A673 (cell line): Measurements from ENCODE around the gene ARCN1. TPM values are rescaled to one million over a fixed set of nuclear protein-coding genes. Genes with fewer than 3 reads are reported as not detected.
"Not testable (repeated sequence)": the region's sequence is repeated elsewhere in the genome, so short reads cannot be mapped to it uniquely, and the experiment has no call there.

ENCODE experiments used
- BruUV-seq: library from RNA; stranded (reverse); fragments of 400-500 nt; replicated peaks from 2 replicates; lab custom pipeline; 2021; lab: Mats Ljungman, UMichigan
- CTCF ChIA-PET: fragments of 300-600 bp; sonication (Branson Sonifier 250); formaldehyde crosslinking; loops from one replicate; lab custom pipeline; 2022; ENCODE audit warnings: antibody characterized with exemption; lab: Charles Lee
- POLR2A ChIA-PET: fragments of 300-600 bp; sonication (Branson Sonifier 250); formaldehyde crosslinking; loops from one replicate; lab custom pipeline; 2022; ENCODE audit warnings: antibody characterized with exemption; ENCODE audit not compliant: low non-redundant PET; lab: Charles Lee
- DNase-seq: peaks from one replicate; pipeline ENCODE4 v3.0.0-alpha.2; 2015; ENCODE audit warnings: low spot score
- H3K27ac ChIP-seq: fragments of 200-600 bp; sonication (generic); 2 replicates; pipeline ENCODE4 v1.5.1; 2016; ENCODE audit warnings: mixed run types, low read depth, mild to moderate bottlenecking, mixed read lengths, antibody characterized with exemption, low read length; ENCODE audit not compliant: poor library complexity, severe bottlenecking
- H3K27me3 ChIP-seq: fragments of 200-600 bp; sonication (generic); replicated peaks from 2 replicates; pipeline ENCODE4 v1.6.1; 2017; ENCODE audit warnings: mixed run types, low read depth, mild to moderate bottlenecking, mixed read lengths, antibody characterized with exemption, low read length; ENCODE audit not compliant: insufficient read depth, poor library complexity
- H3K36me3 ChIP-seq: fragments of 200-600 bp; sonication (generic); 2 replicates; pipeline ENCODE4 v1.6.1; 2016; ENCODE audit warnings: mixed run types, mild to moderate bottlenecking, mixed read lengths, antibody characterized with exemption, low read length; ENCODE audit not compliant: insufficient read depth, poor library complexity, severe bottlenecking
- H3K4me1 ChIP-seq: fragments of 200-600 bp; sonication (generic); 2 replicates; pipeline ENCODE4 v1.6.1; 2017; ENCODE audit warnings: mixed run types, mild to moderate bottlenecking, mixed read lengths, antibody characterized with exemption, low read length; ENCODE audit not compliant: insufficient read depth, poor library complexity, severe bottlenecking
- H3K4me3 ChIP-seq: fragments of 200-600 bp; sonication (generic); 2 replicates; pipeline ENCODE4 v1.5.1; 2016; ENCODE audit warnings: low read depth, mixed run types, mild to moderate bottlenecking, mixed read lengths, low read length; ENCODE audit not compliant: poor library complexity, severe bottlenecking
- H3K9me3 ChIP-seq: fragments of 200-600 bp; sonication (generic); 2 replicates; pipeline ENCODE4 v1.6.1; 2016; ENCODE audit warnings: mixed run types, low read depth, mild to moderate bottlenecking, mixed read lengths, antibody characterized with exemption, low read length; ENCODE audit not compliant: poor library complexity, severe bottlenecking
- CTCF ChIP-seq: fragments of 300-800, 200-600 bp; sonication (generic); conservative IDR thresholded peaks from 2 replicates; pipeline ENCODE4 v1.5.1; 2017; ENCODE audit warnings: low read depth, mild to moderate bottlenecking, antibody characterized with exemption, low read length, moderate library complexity, mixed read lengths
- EZH2 ChIP-seq: fragments of 200-600 bp; sonication (generic); IDR thresholded peaks from 2 replicates; pipeline ENCODE4 v1.6.1; 2017; ENCODE audit warnings: borderline replicate concordance, low read depth, mild to moderate bottlenecking, mixed read lengths, antibody characterized with exemption, low read length; ENCODE audit not compliant: poor library complexity, severe bottlenecking
- intact Hi-C: fragments of 100-400 bp; cut with micrococcal nuclease; formaldehyde crosslinking; loops from one replicate; pipeline ENCODE4 v1.10.0; 2022; ENCODE audit not compliant: unreplicated experiment
- total RNA-seq: library from RNA; stranded (reverse); gene quantifications from 2 replicates; pipeline ENCODE4 v1.2.3, GENCODE V29; 2021

The ARCN1 gene
- total RNA-seq, 1 experiment from 2014 or later, result 220 TPM

GRCh38 chr11:118574636-118575035 is 2.4 kb downstream of the ARCN1 start:
- ChIA-PET CTCF (interaction anchor here (0.7 kb wide), 1 partner anchor 44 kb away, joined by 3 read pairs; no protein-coding TSS in a partner anchor), POLR2A (no interaction called here)
- H3K4me1 ChIP-seq, result peaks cover 28% of the 10 kb centered on the region
- H3K9me3 ChIP-seq, result no peaks in the 10 kb centered on the region
- H3K4me3 ChIP-seq, result no peak overlapping the region
- no peaks in the 10 kb centered on the region for H3K36me3 ChIP-seq
- H3K27ac ChIP-seq, result no peak overlapping the region
- no peaks in the 10 kb centered on the region for H3K27me3 ChIP-seq
- intact Hi-C loops, result no loop called here
- DNase-seq, result no peak
- no TSS peak for BruUV-seq
- TF ChIP-seq EZH2, result no peak
- TF ChIP-seq CTCF, result no peak

- DNase-seq, intact Hi-C loops, POLR2A ChIA-PET, H3K4me3 ChIP-seq, H3K27ac ChIP-seq, CTCF ChIA-PET, H3K9me3 ChIP-seq, BruUV-seq, H3K27me3 ChIP-seq: not testable (repeated sequence)
- Histone ChIP-seq H3K36me3 (peaks cover 21% of the 10 kb centered on the region), H3K4me1 (peaks cover 23% of the 10 kb centered on the region)
Measured at GRCh38 chr11:118577995-118578394, 5.8 kb downstream of the ARCN1 start.

- no peaks in the 10 kb centered on the region for H3K9me3 ChIP-seq
- H3K36me3 ChIP-seq, result peaks cover 52% of the 10 kb centered on the region
- H3K4me1 ChIP-seq, result peaks cover under 1% of the 10 kb centered on the region
- intact Hi-C loops, result no loop called here
- ChIA-PET CTCF (no interaction called here), POLR2A (no interaction called here)
- H3K4me3 ChIP-seq, result no peak overlapping the region
- TF ChIP-seq CTCF (no peak), EZH2 (no peak)
- no peak for DNase-seq
- H3K27ac ChIP-seq, result no peak overlapping the region
- no peaks in the 10 kb centered on the region for H3K27me3 ChIP-seq
- BruUV-seq, result no TSS peak
Measured at GRCh38 chr11:118581057-118581456, 8.8 kb downstream of the ARCN1 start.

GRCh38 chr11:118587952-118588351 is 15.7 kb downstream of the ARCN1 start:
- no peaks in the 10 kb centered on the region for H3K9me3 ChIP-seq
- H3K4me3 ChIP-seq, result no peak overlapping the region
- H3K4me1 ChIP-seq, result no peaks in the 10 kb centered on the region
- TF ChIP-seq EZH2 (no peak), CTCF (no peak)
- H3K27ac ChIP-seq, result no peak overlapping the region
- DNase-seq, result no peak
- ChIA-PET POLR2A (no interaction called here), CTCF (no interaction called here)
- H3K27me3 ChIP-seq, result no peaks in the 10 kb centered on the region
- no TSS peak for BruUV-seq
- peaks cover 96% of the 10 kb centered on the region for H3K36me3 ChIP-seq
- intact Hi-C loops, result no loop called here
